B cell (primary cell): Measurements from ENCODE around the gene SCRN1. TPM values are rescaled to one million over a fixed set of nuclear protein-coding genes. Genes with fewer than 3 reads are reported as not detected.

Experiments
- ATAC-seq: fragments of 200-7000 bp; cut with Tn5 transposase; one replicate; pipeline ENCODE4 v1.10.0; 2021; ENCODE audit warnings: low read depth, mild to moderate bottlenecking, moderate number of reproducible peaks, moderate library complexity
- CTCF ChIA-PET: fragments of 350-600 bp; sonication (Branson Sonifier 250); formaldehyde crosslinking; loops from one replicate; lab custom pipeline; 2021; ENCODE audit warnings: antibody characterized with exemption, inconsistent platforms; lab: Charles Lee
- POLR2A ChIA-PET: fragments of 350-600 bp; sonication (Branson Sonifier 250); formaldehyde crosslinking; loops from one replicate; lab custom pipeline; 2021; ENCODE audit warnings: antibody characterized with exemption; lab: Charles Lee
- DNase-seq: peaks from one replicate; pipeline ENCODE4 v3.0.0; 2013
- H2AFZ ChIP-seq: 2 replicates; pipeline ENCODE4 v1.6.1; 2012; ENCODE audit warnings: mild to moderate bottlenecking, low read depth, low read length; ENCODE audit not compliant: insufficient read depth, poor library complexity, severe bottlenecking
- H3K27ac ChIP-seq, 2 donors: 1 replicate in 1 of 2; 2 replicates in 1 of 2; pipeline ENCODE4 v1.5.1; 2012 to 2013; ENCODE audit warnings: low read length in 2 of 2, mild to moderate bottlenecking in 2 of 2, moderate library complexity in 1 of 2
- H3K27me3 ChIP-seq, 4 experiments: fragments of 200-600 bp in 1 of 4; sonication (generic) in 1 of 4; replicated peaks in 1 of 4; 1 replicate in 2 of 4; 2 replicates in 2 of 4; pipeline versions ENCODE4 v1.6.1 to v1.7.0; 2013 to 2016; ENCODE audit warnings: low read length in 3 of 4, mild to moderate bottlenecking in 2 of 4, mixed read lengths in 1 of 4, moderate library complexity in 1 of 4; ENCODE audit not compliant: insufficient read depth in 4 of 4, control insufficient read depth in 3 of 4; ENCODE audit errors: control extremely low read depth in 1 of 4
- H3K36me3 ChIP-seq, 2 experiments: replicated peaks in 1 of 2; 1 replicate in 1 of 2; 2 replicates in 1 of 2; pipeline versions ENCODE4 v1.6.1 to v1.7.1; 2013; ENCODE audit warnings: low read length in 1 of 2; ENCODE audit not compliant: insufficient read depth in 2 of 2, control insufficient read depth in 1 of 2; ENCODE audit errors: control extremely low read depth in 1 of 2, extremely low read depth in 1 of 2
- H3K4me1 ChIP-seq, 2 donors: fragments of 200-600 bp in 1 of 2; sonication (generic) in 1 of 2; 1 replicate in 1 of 2; 2 replicates in 1 of 2; pipeline versions ENCODE4 v1.5.1 to v1.6.1; 2013 to 2017; ENCODE audit warnings: low read length in 2 of 2; ENCODE audit not compliant: control insufficient read depth in 2 of 2, insufficient read depth in 2 of 2
- H3K4me2 ChIP-seq: replicated peaks from 2 replicates; pipeline ENCODE3; 2012; ENCODE audit warnings: mild to moderate bottlenecking, low read depth, low read length; ENCODE audit not compliant: poor library complexity, severe bottlenecking
- H3K4me3 ChIP-seq, 5 experiments: fragments of 200-600 bp in 1 of 5; sonication (generic) in 1 of 5; 1 replicate in 3 of 5; 2 replicates in 2 of 5; pipeline versions ENCODE4 v1.5.1 to v1.7.0; 2011 to 2016; ENCODE audit warnings: low read length in 4 of 5, mild to moderate bottlenecking in 4 of 5, low read depth in 2 of 5, control low read depth in 1 of 5, moderate library complexity in 1 of 5; ENCODE audit not compliant: insufficient read depth in 1 of 5; ENCODE audit errors: control extremely low read depth in 1 of 5, extremely low read depth in 1 of 5
- H3K79me2 ChIP-seq: fragments of 200-600 bp; sonication (generic); one replicate; pipeline ENCODE4 v1.6.0; 2016; ENCODE audit warnings: low read length; ENCODE audit not compliant: control insufficient read depth, insufficient read depth
- H3K9ac ChIP-seq: fragments of 200-600 bp; sonication (generic); 2 replicates; pipeline ENCODE4 v1.6.1; 2017; ENCODE audit warnings: mild to moderate bottlenecking, low read length, moderate library complexity
- H3K9me3 ChIP-seq, 3 donors: one replicate each; pipeline versions ENCODE4 v1.6.1 to v1.7.1; 2013; ENCODE audit warnings: low read length in 2 of 3; ENCODE audit not compliant: control insufficient read depth in 2 of 3, insufficient read depth in 1 of 3; ENCODE audit errors: control extremely low read depth in 1 of 3
- H4K20me1 ChIP-seq: 2 replicates; pipeline ENCODE4 v1.6.0; 2012; ENCODE audit warnings: mild to moderate bottlenecking, low read length; ENCODE audit not compliant: insufficient read depth, control insufficient read depth, poor library complexity, severe bottlenecking
- H3K27ac Mint-ChIP-seq: one replicate; pipeline ENCODE4 v1.8.0; 2021; ENCODE audit warnings: mixed read lengths
- H3K27me3 Mint-ChIP-seq: one replicate; pipeline ENCODE4 v1.8.0; 2021; ENCODE audit warnings: mixed read lengths
- H3K4me1 Mint-ChIP-seq: one replicate; pipeline ENCODE4 v1.8.0; 2021; ENCODE audit warnings: mixed read lengths
- H3K4me3 Mint-ChIP-seq: one replicate; pipeline ENCODE4 v1.8.0; 2021; ENCODE audit warnings: mixed read lengths
- H3K9me3 Mint-ChIP-seq: one replicate; pipeline ENCODE4 v1.8.0; 2022; ENCODE audit warnings: mixed read lengths; ENCODE audit not compliant: insufficient read depth
- EZH2 ChIP-seq: IDR thresholded peaks from 2 replicates; pipeline ENCODE4 v1.6.1; 2012; ENCODE audit warnings: borderline replicate concordance, low read depth, mild to moderate bottlenecking, moderate library complexity, low read length; ENCODE audit not compliant: insufficient read depth, poor library complexity, severe bottlenecking
- WGBS: methylation state at CpG from one replicate; pipeline ENCODE4 v1.1.5; 2013; ENCODE audit warnings: missing lambda C conversion rate; ENCODE audit not compliant: insufficient coverage; 5-methylcytosine and 5-hydroxymethylcytosine counted together
- intact Hi-C: fragments of 100-400 bp; cut with micrococcal nuclease; formaldehyde crosslinking; loops from one replicate; pipeline ENCODE4 v1.10.0; 2022
- polyA plus RNA-seq: library from polyadenylated mRNA; depleted of rRNA; stranded (reverse); fragments of >200 nt; gene quantifications from 2 replicates; pipeline ENCODE4 v1.2.3, GENCODE V29; 2012
- small RNA-seq: library from RNA; depleted of rRNA; stranded (forward); fragments of <200 nt; gene quantifications from one replicate; pipeline ENCODE3, GENCODE V24; 2012; ENCODE audit warnings: low replicate concordance, low read depth; ENCODE audit not compliant: insufficient read length
- total RNA-seq, 2 donors: library from RNA; stranded (reverse); fragments of 120-200 nt in 1 of 2; gene quantifications; 1 replicate in 1 of 2; 2 replicates in 1 of 2; pipeline versions ENCODE4 v1.2.3 to v1.2.4, GENCODE V29; 2013 to 2022
- TF ChIP-seq, protein P1 (sequence below): fragments of 200-600 bp; IDR thresholded peaks from one replicate; pipeline ENCODE4 v1.8.0; 2022; ENCODE audit warnings: antibody characterized with exemption, mild to moderate bottlenecking

SCRN1 gene
- total and polyA plus RNA-seq, 2 donors (not counting 1 experiment from before 2014, with no cell fraction given) = 16.6 to 66.6 TPM

DNA sequence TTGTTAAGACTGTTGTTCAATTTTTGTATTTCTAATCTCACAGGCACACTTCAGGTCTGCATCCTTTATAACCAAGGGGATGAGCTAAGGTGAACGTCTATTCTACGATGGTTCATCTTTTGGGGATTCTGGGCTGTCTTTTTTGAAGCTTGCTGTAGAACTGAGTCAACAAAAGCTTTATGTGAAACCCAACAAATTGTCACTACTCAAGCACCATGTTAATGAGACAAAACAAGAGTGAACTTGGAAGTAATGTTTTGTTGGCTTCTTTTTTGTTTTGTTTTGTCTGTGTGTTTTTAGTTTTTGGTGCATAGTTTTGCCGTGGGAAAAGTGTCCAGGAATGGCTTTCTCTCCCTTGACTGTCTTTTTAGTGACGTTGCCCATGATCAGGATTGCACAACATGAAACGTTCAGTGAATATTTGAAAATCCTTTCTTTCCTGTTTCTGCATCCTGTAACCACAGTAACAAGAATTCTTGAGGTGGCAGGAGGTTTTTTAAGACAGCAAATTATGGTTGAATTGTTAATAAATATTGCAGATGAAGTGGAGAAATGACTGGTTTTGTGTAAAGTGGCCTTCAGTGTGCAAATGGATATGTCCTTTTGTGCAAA, 117.7 kb downstream of the SCRN1 start:
- H3K36me3 ChIP-seq = no peaks in the 10 kb centered on the region
- no peak overlapping the region for H3K9ac ChIP-seq
- H3K27ac ChIP-seq = no peak overlapping the region
- POLR2A ChIA-PET = no interaction called here
- no peak overlapping the region for H3K4me3 Mint-ChIP-seq
- ATAC-seq (no peak), DNase-seq (no peak)
- H2AFZ ChIP-seq = no peak overlapping the region
- H3K9me3 Mint-ChIP-seq = no peaks in the 10 kb centered on the region
- H3K27me3 ChIP-seq = peaks cover 0 to 3% (median 0%) of the 10 kb centered on the region in 4 experiments
- CTCF ChIA-PET = interaction anchor here (1.4 kb wide), 1 partner anchor 16 kb away, joined by 3 read pairs; no protein-coding TSS in a partner anchor
- H3K27ac Mint-ChIP-seq = no peak overlapping the region
- H3K4me1 ChIP-seq = no peaks in the 10 kb centered on the region
- H3K79me2 ChIP-seq = no peaks in the 10 kb centered on the region
- TF ChIP-seq, protein P1, sequence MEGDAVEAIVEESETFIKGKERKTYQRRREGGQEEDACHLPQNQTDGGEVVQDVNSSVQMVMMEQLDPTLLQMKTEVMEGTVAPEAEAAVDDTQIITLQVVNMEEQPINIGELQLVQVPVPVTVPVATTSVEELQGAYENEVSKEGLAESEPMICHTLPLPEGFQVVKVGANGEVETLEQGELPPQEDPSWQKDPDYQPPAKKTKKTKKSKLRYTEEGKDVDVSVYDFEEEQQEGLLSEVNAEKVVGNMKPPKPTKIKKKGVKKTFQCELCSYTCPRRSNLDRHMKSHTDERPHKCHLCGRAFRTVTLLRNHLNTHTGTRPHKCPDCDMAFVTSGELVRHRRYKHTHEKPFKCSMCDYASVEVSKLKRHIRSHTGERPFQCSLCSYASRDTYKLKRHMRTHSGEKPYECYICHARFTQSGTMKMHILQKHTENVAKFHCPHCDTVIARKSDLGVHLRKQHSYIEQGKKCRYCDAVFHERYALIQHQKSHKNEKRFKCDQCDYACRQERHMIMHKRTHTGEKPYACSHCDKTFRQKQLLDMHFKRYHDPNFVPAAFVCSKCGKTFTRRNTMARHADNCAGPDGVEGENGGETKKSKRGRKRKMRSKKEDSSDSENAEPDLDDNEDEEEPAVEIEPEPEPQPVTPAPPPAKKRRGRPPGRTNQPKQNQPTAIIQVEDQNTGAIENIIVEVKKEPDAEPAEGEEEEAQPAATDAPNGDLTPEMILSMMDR = no peak
- no peak for TF ChIP-seq EZH2
- no peak overlapping the region for H3K4me3 ChIP-seq
- H4K20me1 ChIP-seq = no peaks in the 10 kb centered on the region
- H3K4me1 Mint-ChIP-seq = no peaks in the 10 kb centered on the region
- intact Hi-C loops = no loop called here
- WGBS = no CpG with 5 or more reads among the region's 5 CpGs
- no peak overlapping the region for H3K4me2 ChIP-seq
- H3K27me3 Mint-ChIP-seq = peaks cover 23% of the 10 kb centered on the region
- H3K9me3 ChIP-seq = no peaks in the 10 kb centered on the region

Small RNAs within 50 kb of the gene (small RNA-seq; reads per million reads assigned to genes)
- not detected for gene RF01210

Other genes starting within 250 kb of the SCRN1 start
- not detected in 2 replicates for gene WIPF3, start 183.3 kb downstream of the SCRN1 start, total RNA-seq
- gene WIPF3, start 183.3 kb downstream of the SCRN1 start, polyA plus RNA-seq = not detected in 2 replicates
- 4.2 and 5.7 TPM in 2 replicates for gene FKBP14, start 36.9 kb upstream of the SCRN1 start, total RNA-seq
- 2.8 and 4.1 TPM in 2 replicates for gene FKBP14, start 36.9 kb upstream of the SCRN1 start, polyA plus RNA-seq
- gene PLEKHA8, start 38.6 kb upstream of the SCRN1 start, total RNA-seq = 10.5 and 11.8 TPM in 2 replicates
- 1.7 and 2.3 TPM in 2 replicates for gene PLEKHA8, start 38.6 kb upstream of the SCRN1 start, polyA plus RNA-seq
- 13.9 and 16.5 TPM in 2 replicates for gene MTURN, start 145.2 kb upstream of the SCRN1 start, total RNA-seq
- 4.5 and 14.2 TPM in 2 replicates for gene MTURN, start 145.2 kb upstream of the SCRN1 start, polyA plus RNA-seq